Ishikawa (cell line): ENCODE data around the gene CWC27.

Experiments used
- CEBPB ChIP-seq: IDR thresholded peaks from 2 replicates; pipeline ENCODE4 v1.6.1; 2012
- CREB1 ChIP-seq: IDR thresholded peaks from 2 replicates; pipeline ENCODE4 v1.6.1; 2012; ENCODE audit warnings: low read depth
- EGR1 ChIP-seq: IDR thresholded peaks from 2 replicates; pipeline ENCODE4 v1.6.1; 2012
- EP300 ChIP-seq: IDR thresholded peaks from 2 replicates; pipeline ENCODE4 v1.6.1; 2012; ENCODE audit warnings: borderline replicate concordance
- FOXM1 ChIP-seq: IDR thresholded peaks from 2 replicates; pipeline ENCODE4 v1.6.1; 2012; ENCODE audit warnings: low read depth, borderline replicate concordance
- NFIC ChIP-seq: IDR thresholded peaks from 2 replicates; pipeline ENCODE4 v1.6.1; 2012
- RAD21 ChIP-seq: IDR thresholded peaks from 2 replicates; pipeline ENCODE4 v1.6.1; 2012; ENCODE audit warnings: low read depth
- TAF1 ChIP-seq: IDR thresholded peaks from 2 replicates; pipeline ENCODE4 v1.6.1; 2012; ENCODE audit warnings: low read depth, mild to moderate bottlenecking
- TCF12 ChIP-seq: IDR thresholded peaks from 2 replicates; pipeline ENCODE4 v1.6.1; 2012; ENCODE audit warnings: low read depth
- TEAD4 ChIP-seq: IDR thresholded peaks from 2 replicates; pipeline ENCODE4 v1.6.1; 2012
- YY1 ChIP-seq: IDR thresholded peaks from 2 replicates; pipeline ENCODE4 v1.6.1; 2012; ENCODE audit warnings: low read depth
- ZBTB7A ChIP-seq: IDR thresholded peaks from 2 replicates; pipeline ENCODE4 v1.6.1; 2012; ENCODE audit warnings: low read depth
- TF ChIP-seq, protein P1 (sequence below): IDR thresholded peaks from 2 replicates; pipeline ENCODE4 v1.6.1; 2012; ENCODE audit warnings: low read depth, mild to moderate bottlenecking
- TF ChIP-seq, protein P2 (sequence below): IDR thresholded peaks from 2 replicates; pipeline ENCODE4 v1.6.1; 2012

- TF ChIP-seq, protein P1, sequence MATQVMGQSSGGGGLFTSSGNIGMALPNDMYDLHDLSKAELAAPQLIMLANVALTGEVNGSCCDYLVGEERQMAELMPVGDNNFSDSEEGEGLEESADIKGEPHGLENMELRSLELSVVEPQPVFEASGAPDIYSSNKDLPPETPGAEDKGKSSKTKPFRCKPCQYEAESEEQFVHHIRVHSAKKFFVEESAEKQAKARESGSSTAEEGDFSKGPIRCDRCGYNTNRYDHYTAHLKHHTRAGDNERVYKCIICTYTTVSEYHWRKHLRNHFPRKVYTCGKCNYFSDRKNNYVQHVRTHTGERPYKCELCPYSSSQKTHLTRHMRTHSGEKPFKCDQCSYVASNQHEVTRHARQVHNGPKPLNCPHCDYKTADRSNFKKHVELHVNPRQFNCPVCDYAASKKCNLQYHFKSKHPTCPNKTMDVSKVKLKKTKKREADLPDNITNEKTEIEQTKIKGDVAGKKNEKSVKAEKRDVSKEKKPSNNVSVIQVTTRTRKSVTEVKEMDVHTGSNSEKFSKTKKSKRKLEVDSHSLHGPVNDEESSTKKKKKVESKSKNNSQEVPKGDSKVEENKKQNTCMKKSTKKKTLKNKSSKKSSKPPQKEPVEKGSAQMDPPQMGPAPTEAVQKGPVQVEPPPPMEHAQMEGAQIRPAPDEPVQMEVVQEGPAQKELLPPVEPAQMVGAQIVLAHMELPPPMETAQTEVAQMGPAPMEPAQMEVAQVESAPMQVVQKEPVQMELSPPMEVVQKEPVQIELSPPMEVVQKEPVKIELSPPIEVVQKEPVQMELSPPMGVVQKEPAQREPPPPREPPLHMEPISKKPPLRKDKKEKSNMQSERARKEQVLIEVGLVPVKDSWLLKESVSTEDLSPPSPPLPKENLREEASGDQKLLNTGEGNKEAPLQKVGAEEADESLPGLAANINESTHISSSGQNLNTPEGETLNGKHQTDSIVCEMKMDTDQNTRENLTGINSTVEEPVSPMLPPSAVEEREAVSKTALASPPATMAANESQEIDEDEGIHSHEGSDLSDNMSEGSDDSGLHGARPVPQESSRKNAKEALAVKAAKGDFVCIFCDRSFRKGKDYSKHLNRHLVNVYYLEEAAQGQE: no peak
- TF ChIP-seq YY1: no peak
- TF ChIP-seq EP300: peak; percentile 17; the same call in 1 of the 2 replicates
- no peak for TF ChIP-seq RAD21
- no peak for TF ChIP-seq TCF12
- no peak for TF ChIP-seq TAF1
- no peak for TF ChIP-seq CREB1
- TF ChIP-seq NFIC: peak; percentile 72
- TF ChIP-seq EGR1: no peak
- no peak for TF ChIP-seq ZBTB7A
- TF ChIP-seq, protein P2, sequence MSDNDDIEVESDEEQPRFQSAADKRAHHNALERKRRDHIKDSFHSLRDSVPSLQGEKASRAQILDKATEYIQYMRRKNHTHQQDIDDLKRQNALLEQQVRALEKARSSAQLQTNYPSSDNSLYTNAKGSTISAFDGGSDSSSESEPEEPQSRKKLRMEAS: no peak
- no peak for TF ChIP-seq CEBPB
- TF ChIP-seq FOXM1: no peak
- peak; percentile 36; the same call in 1 of the 2 replicates for TF ChIP-seq TEAD4
These were observed 178.3 kb downstream of the CWC27 start for GRCh38 chr5:64947031-64947430.
